H1 (cell line): ENCODE measurements around the gene RARB. TPM values are rescaled to one million over a fixed set of nuclear protein-coding genes. Genes with fewer than 3 reads are reported as not detected.

ENCODE experiments used
- BRCA1 ChIP-seq: IDR thresholded peaks from 2 replicates; pipeline ENCODE4 v1.6.1; 2012; ENCODE audit warnings: low read depth, low read length, improper control_type of control experiment
- CHD7 ChIP-seq: fragments of 300-600 bp; sonication (generic); IDR thresholded peaks from 2 replicates; pipeline ENCODE4 v1.7.1; 2012; ENCODE audit warnings: low read length, moderate library complexity, mild to moderate bottlenecking, inconsistent platforms; ENCODE audit not compliant: insufficient replicate concordance
- HDAC2 ChIP-seq, 2 experiments: fragments of 300-600 bp in 1 of 2; sonication (generic) in 1 of 2; IDR thresholded peaks; 2 replicates each; pipeline ENCODE4 v1.6.1; 2011 to 2012; ENCODE audit warnings: low read depth in 2 of 2, low read length in 2 of 2, mild to moderate bottlenecking in 2 of 2, moderate library complexity in 2 of 2, borderline replicate concordance in 1 of 2, inconsistent platforms in 1 of 2
- JUN ChIP-seq: IDR thresholded peaks from 2 replicates; pipeline ENCODE4 v1.6.1; 2011; ENCODE audit warnings: low read depth, mild to moderate bottlenecking, improper control_type of control experiment, low read length
- MAFK ChIP-seq: IDR thresholded peaks from 2 replicates; pipeline ENCODE4 v1.6.1; 2012; ENCODE audit warnings: low read depth, mild to moderate bottlenecking, improper control_type of control experiment, low read length
- POLR2AphosphoS5 ChIP-seq: IDR thresholded peaks from 2 replicates; pipeline ENCODE4 v1.6.1; 2011; ENCODE audit warnings: low read depth, low read length
- SIN3A ChIP-seq, 2 experiments: IDR thresholded peaks in 1 of 2; conservative IDR thresholded peaks in 1 of 2; 2 replicates each; pipeline ENCODE4 v1.6.1; 2011 to 2012; ENCODE audit warnings: low read length in 2 of 2, improper control_type of control experiment in 1 of 2, low read depth in 1 of 2, mild to moderate bottlenecking in 1 of 2
- TAF7 ChIP-seq: optimal IDR thresholded peaks from 2 replicates; pipeline ENCODE3; 2011; ENCODE audit warnings: low read depth, mild to moderate bottlenecking, inconsistent platforms, low read length, moderate library complexity, borderline replicate concordance
- TEAD4 ChIP-seq: IDR thresholded peaks from 2 replicates; pipeline ENCODE4 v1.6.1; 2012; ENCODE audit warnings: low read depth, low read length, inconsistent platforms, mixed read lengths
- USF2 ChIP-seq: IDR thresholded peaks from 2 replicates; pipeline ENCODE4 v1.6.1; 2011; ENCODE audit warnings: low read length, improper control_type of control experiment
- YY1 ChIP-seq: IDR thresholded peaks from 2 replicates; pipeline ENCODE4 v1.6.1; 2011; ENCODE audit warnings: low read depth, mild to moderate bottlenecking, low read length
- polyA plus RNA-seq, 7 experiments: library from polyadenylated mRNA; depleted of rRNA in 3 of 7; stranded (reverse) in 5 of 7; unstranded in 2 of 7; fragments of >200 nt in 5 of 7; fragments of 200-250 nt in 2 of 7; gene quantifications; 1 replicate in 5 of 7; 2 replicates in 1 of 7; 4 replicates in 1 of 7; pipeline versions ENCODE4 v1.2.1 to v1.2.3, GENCODE V29; 2011 to 2013; ENCODE audit warnings: missing spikeins in 2 of 7, mixed read lengths in 2 of 7
- total RNA-seq: library from RNA; stranded (reverse); fragmentation: NEBNext Ultra II Directional; extraction: Animal tissue kit (Norgen Biotek cat#: 25700); gene quantifications from 2 replicates; pipeline ENCODE4 v1.2.1, GENCODE V29; 2021

The RARB gene
- total and polyA plus RNA-seq, 2 of the 8 experiments (the other 6 are each of a cell fraction or from before 2014, with no cell fraction given) = 0.15 to 0.22 TPM

- TF ChIP-seq CHD7 (no peak), TEAD4 (no peak), HDAC2 (IDR thresholded peaks at IDR 0.05; ENCODE audit: borderline replicate concordance in 1 of 2, low read depth in 2 of 2, low read length in 2 of 2) (no peak), SIN3A (conservative IDR thresholded peaks at IDR 0.05 in 1 of 2, IDR thresholded peaks at IDR 0.05 in 1 of 2; ENCODE audit: low read depth in 1 of 2, low read length in 2 of 2) (no peak), BRCA1 (no peak), YY1 (no peak), USF2 (no peak), MAFK (no peak), TAF7 (no peak), JUN (no peak), POLR2AphosphoS5 (no peak)
These were observed 99.7 kb downstream of the RARB start (continued) for GRCh38 chr3:25527801-25528200.
